Vagina (tissue), 2 donors: Measurements from ENCODE around the gene LST1. TPM values are rescaled to one million over a fixed set of nuclear protein-coding genes. Genes with fewer than 3 reads are reported as not detected.
A peak's percentile ranks its signal among the peaks of the same experiment; 100 is the strongest.

ENCODE experiments used
- DNase-seq, 2 donors: peaks; one replicate each; pipeline ENCODE4 v3.0.0-alpha.2; 2017; ENCODE audit errors: extremely low spot score in 2 of 2
- H3K27ac ChIP-seq: fragments of 200-600 bp; sonication (generic); one replicate; pipeline ENCODE4 v1.5.1; 2019
- H3K27me3 ChIP-seq: fragments of 200-600 bp; sonication (generic); one replicate; pipeline ENCODE4 v1.5.1; 2019
- H3K36me3 ChIP-seq, 2 donors: fragments of 200-600 bp; sonication (generic); one replicate each; pipeline ENCODE4 v1.5.1; 2017 to 2019
- H3K4me1 ChIP-seq: fragments of 200-600 bp; sonication (generic); one replicate; pipeline ENCODE4 v1.5.1; 2019
- H3K4me3 ChIP-seq, 2 donors: fragments of 200-600 bp; sonication (generic); 1 replicate in 1 of 2; 2 replicates in 1 of 2; pipeline ENCODE4 v1.5.1; 2016 to 2019
- H3K9me3 ChIP-seq: fragments of 200-600 bp; sonication (generic); one replicate; pipeline ENCODE4 v1.5.1; 2019
- CTCF ChIP-seq, 3 experiments: fragments of 450-650 bp in 2 of 3; fragments of 200-600 bp in 1 of 3; sonication (generic) in 1 of 3; IDR thresholded peaks; one replicate each; pipeline ENCODE4 v1.5.1; 2017 to 2019; ENCODE audit warnings: antibody characterized with exemption in 3 of 3, mild to moderate bottlenecking in 2 of 3, moderate library complexity in 2 of 3
- POLR2A ChIP-seq, 2 donors: fragments of 450-650 bp; IDR thresholded peaks; one replicate each; pipeline ENCODE4 v1.6.1; 2017; ENCODE audit warnings: antibody characterized with exemption in 2 of 2, mild to moderate bottlenecking in 2 of 2, moderate library complexity in 2 of 2
- POLR2AphosphoS5 ChIP-seq, 2 donors: sonication (generic); formaldehyde crosslinking; IDR thresholded peaks; one replicate each; pipeline ENCODE4 v1.9.0; 2017; ENCODE audit warnings: antibody characterized with exemption in 2 of 2, mild to moderate bottlenecking in 2 of 2, low read depth in 1 of 2; ENCODE audit not compliant: insufficient read depth in 1 of 2
- intact Hi-C: fragments of 100-400 bp; cut with DNase I; formaldehyde crosslinking; loops from one replicate; pipeline ENCODE4 v1.15.1; 2023
- total RNA-seq: library from RNA; depleted of rRNA; stranded (reverse); fragments of >200 nt; gene quantifications from one replicate; pipeline ENCODE4 v1.2.3, GENCODE V29; 2016

The LST1 gene
- total RNA-seq, 1 donor from 2014 or later: not detected

- Histone ChIP-seq H3K36me3 (peaks cover 0 to 31% of the 10 kb centered on the region in 2 donors), H3K9me3 (no peaks in the 10 kb centered on the region), H3K27me3 (no peaks in the 10 kb centered on the region), H3K4me1 (peaks cover 55% of the 10 kb centered on the region), H3K4me3 (peak within 1 kb of the TSS; percentile 70 to 85), H3K27ac (peak within 1 kb of the TSS; percentile 97)
- DNase-seq: peak in 1 of 2 donors; percentile 97
- intact Hi-C loops: no loop called here
- peak; percentile 98 to 99 for TF ChIP-seq POLR2AphosphoS5 (IDR thresholded peaks at IDR 0.05; ENCODE audit: insufficient read depth in 1 of 2, low read depth in 1 of 2)
- TF ChIP-seq POLR2A (IDR thresholded peaks at IDR 0.05): peak in 1 of 2 donors; percentile 77
- no peak for TF ChIP-seq CTCF (IDR thresholded peaks at IDR 0.05)
Observed at GRCh38 chr6:31541658-31542521, 44.2 kb upstream of the LST1 start, which contains the start of gene DDX39B. DDX39B (minus strand) TSS chr6:31542003; CDS start chr6:31540532, 1,471 bp downstream.

- Histone ChIP-seq H3K27ac (no peak overlapping the region), H3K36me3 (peaks cover 0 to 13% of the 10 kb centered on the region in 2 donors), H3K4me3 (no peak overlapping the region), H3K9me3 (no peaks in the 10 kb centered on the region), H3K4me1 (peaks cover 60% of the 10 kb centered on the region), H3K27me3 (no peaks in the 10 kb centered on the region)
- TF ChIP-seq POLR2AphosphoS5 (IDR thresholded peaks at IDR 0.05; ENCODE audit: insufficient read depth in 1 of 2, low read depth in 1 of 2) (no peak), POLR2A (IDR thresholded peaks at IDR 0.05) (no peak), CTCF (IDR thresholded peaks at IDR 0.05) (no peak)
- intact Hi-C loops: no loop called here
- no peak for DNase-seq
Observed at GRCh38 chr6:31543639-31544038, 42.4 kb upstream of the LST1 start.

GRCh38 chr6:31544676-31545075 is 41.4 kb upstream of the LST1 start:
- no peak for DNase-seq
- H3K27me3 ChIP-seq: no peaks in the 10 kb centered on the region
- TF ChIP-seq CTCF (IDR thresholded peaks at IDR 0.05) (no peak), POLR2A (IDR thresholded peaks at IDR 0.05) (no peak), POLR2AphosphoS5 (IDR thresholded peaks at IDR 0.05; ENCODE audit: insufficient read depth in 1 of 2, low read depth in 1 of 2) (no peak)
- no peaks in the 10 kb centered on the region for H3K9me3 ChIP-seq
- H3K27ac ChIP-seq: no peak overlapping the region
- peaks cover 54% of the 10 kb centered on the region for H3K4me1 ChIP-seq
- intact Hi-C loops: no loop called here
- H3K4me3 ChIP-seq: no peak overlapping the region
- H3K36me3 ChIP-seq: peaks cover 0 to 8% of the 10 kb centered on the region in 2 donors

GRCh38 chr6:31545291-31545690 is 40.8 kb upstream of the LST1 start:
- Histone ChIP-seq H3K9me3 (no peaks in the 10 kb centered on the region), H3K4me3 (no peak overlapping the region), H3K27me3 (no peaks in the 10 kb centered on the region), H3K36me3 (peaks cover 0 to 6% of the 10 kb centered on the region in 2 donors), H3K4me1 (peaks cover 48% of the 10 kb centered on the region), H3K27ac (no peak overlapping the region)
- no peak for DNase-seq
- TF ChIP-seq POLR2A (IDR thresholded peaks at IDR 0.05): no peak
- no peak for TF ChIP-seq POLR2AphosphoS5 (IDR thresholded peaks at IDR 0.05; ENCODE audit: insufficient read depth in 1 of 2, low read depth in 1 of 2)
- no peak for TF ChIP-seq CTCF (IDR thresholded peaks at IDR 0.05)
- intact Hi-C loops: no loop called here
